ENCODE results near the gene CRADD.
"Not testable (repeated sequence)": the region's sequence is repeated elsewhere in the genome, so short reads cannot be mapped to it uniquely, and the experiment has no call there.

CRADD gene

DNA sequence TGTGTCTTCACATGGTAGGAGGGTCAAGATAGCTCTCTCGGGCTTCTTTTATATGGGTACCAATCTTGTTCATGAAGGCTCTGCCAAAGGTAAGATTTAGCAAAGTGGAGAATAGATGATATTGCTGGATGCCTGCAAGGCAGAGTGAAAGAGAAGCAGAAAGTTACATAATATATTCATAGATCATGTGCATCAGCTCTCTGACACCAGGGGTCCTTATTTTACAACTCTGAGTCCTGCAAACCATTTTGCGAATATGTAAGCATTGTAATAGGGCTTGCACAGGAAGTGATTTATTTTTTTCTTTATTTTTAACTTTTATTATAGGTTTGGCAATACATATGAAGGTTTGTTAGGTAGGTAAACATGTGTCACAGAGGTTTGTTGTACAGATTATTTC, 31.8 kb downstream of the CRADD start:
- no peak for DNase-seq

DNA sequence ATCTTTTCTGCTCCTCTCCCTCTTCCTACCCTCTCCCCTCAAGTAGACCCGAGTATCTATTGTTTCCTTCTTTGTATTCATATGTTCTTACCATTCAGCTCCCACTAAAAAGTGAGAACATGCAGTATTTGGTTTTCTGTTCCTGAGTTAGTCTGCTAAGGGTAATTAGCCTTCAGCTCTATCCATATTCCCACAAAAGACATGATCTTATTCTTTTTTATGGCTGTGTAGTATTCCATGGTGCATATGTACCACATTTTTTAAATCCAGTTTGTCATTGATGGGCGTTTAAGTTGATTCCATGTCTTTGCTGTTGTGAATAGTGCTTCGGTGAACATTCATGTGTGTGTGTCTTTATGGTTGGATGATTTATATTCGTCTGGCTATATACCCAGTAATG, 32.2 kb downstream of the CRADD start:
- no peak for DNase-seq

DNA sequence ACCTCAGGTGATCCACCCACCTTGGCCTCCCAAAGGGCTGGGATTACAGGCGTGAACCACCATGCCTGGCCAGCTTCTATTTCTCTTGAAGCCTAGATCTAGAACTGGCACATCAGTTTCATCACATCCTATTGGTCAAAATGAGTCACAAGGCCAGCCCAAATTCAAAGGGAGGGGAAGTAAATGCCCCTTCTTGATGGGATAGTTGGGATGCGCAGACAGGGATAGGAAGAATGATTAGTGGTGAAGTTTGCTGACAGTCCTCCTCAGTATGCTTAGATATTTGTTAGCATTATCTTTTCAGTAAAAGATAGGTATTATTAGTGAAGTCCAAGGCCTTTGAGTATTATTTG, 33.4 kb downstream of the CRADD start:
- no peak for DNase-seq

DNA sequence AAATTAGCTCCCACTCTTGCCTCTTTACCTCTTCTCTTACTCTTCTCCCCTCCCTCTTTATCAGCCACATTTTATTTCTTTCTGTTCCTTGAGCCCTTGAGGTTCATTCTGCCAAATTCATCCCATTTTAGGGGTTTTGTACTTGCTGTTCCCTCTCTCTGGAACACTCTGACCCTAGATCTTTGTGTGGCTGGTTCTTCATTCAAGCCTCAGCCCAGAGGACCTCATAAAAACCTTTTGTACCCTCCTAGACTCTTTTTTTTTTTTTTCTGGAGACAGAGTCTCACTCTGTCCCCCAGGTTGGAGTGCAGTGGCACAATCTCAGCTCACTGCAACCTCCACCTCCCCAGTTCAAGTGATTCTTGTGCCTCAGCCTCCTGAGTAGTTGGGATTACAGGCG, 34.3 kb downstream of the CRADD start:
- not testable (repeated sequence) for DNase-seq

DNA sequence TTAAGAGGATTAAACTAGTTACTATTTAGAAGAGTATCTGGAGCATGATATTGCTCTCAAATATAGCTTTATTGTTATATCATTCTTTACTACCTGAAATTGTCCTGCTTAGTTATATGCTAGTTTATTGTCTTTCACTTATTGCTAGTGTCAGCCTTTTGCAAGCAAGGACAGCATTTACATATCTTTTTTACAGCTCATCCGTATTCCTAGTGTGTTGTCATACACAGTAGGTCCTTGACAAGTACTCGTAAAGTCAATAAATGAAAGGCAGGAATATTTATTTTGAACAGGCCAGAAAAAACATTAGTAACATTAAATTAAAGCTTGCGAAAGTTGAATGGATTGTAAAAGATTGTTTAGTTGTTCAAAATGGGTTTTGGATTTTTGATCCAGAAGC, 35.0 kb downstream of the CRADD start:
- DNase-seq: no peak

DNA sequence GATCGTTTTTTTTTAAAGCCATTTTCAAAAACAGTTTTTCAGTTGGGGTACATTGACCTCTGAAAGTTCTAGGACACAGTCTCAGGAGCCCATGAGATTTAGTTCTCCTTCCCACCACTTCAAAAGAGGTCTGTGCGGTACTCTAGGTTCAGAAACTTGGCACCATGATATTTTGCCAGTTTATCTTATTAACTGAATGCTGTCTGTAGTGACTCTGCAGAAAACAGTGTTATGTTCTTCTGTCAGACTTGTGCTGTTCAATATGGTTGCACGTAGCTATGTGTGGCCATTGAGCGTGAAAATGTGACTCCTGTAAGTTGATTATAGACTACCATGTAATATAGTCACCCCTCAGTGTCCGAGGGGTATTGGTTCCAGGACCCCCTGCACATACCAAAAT, 35.9 kb downstream of the CRADD start:
- DNase-seq: peak; percentile 72

DNA sequence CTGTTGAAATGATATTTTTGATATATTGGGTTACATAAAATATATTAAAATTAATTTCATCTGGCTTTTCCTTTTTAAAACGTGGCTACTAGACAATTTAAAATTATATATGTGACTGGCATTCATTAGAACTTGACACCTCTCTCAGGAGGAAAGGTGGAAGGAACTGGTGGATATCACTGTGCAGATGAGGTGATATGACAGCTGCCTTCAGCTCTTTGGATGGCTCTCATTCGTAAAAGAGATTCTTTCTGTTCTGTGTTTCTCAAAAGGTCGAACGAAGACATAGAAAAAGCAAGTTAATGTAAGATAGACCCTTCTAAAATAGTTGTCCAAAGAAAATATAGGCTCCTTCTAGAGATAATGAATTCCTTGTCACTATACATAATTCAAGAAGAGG, 36.6 kb downstream of the CRADD start:
- DNase-seq: no peak

DNA sequence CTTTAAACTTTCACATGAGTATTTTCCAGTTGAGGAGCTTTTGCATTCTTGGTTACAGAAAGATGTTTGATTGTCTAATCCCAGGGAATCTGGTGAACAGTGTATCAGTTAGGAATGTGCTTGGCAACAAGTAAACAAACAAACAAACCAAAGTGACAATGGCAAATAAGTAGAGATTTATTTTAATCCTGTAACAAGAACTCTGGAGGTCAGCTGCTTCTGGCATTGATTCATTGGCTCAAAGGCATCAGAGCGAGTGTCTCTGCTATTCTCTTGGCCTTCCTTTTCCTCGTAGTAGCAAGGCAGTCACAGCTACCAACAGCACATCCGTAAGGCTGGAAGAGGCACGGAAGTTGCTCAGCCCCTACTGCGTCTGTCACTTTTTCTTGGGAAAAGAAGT, 37.2 kb downstream of the CRADD start:
- DNase-seq: no peak

DNA sequence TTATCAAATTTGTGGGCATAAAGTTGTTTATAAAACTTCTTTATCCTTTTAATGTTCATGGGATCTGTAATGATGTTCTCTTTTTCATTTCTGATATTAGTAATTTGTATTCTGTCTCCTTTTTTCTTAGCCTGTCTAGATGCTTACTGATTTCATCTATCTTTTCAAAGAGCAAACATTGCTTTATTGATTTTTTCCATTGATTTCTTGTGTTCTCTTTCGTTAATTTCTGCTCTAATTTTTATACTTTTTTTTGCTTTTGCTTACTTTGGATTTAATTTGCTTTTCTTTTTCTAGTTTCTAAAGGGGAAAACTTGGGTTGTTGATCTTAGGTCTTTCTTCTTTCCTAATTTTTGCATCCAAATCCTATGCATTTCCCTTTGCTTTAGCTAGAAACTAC, 42.5 kb downstream of the CRADD start:
- DNase-seq: no peak

DNA sequence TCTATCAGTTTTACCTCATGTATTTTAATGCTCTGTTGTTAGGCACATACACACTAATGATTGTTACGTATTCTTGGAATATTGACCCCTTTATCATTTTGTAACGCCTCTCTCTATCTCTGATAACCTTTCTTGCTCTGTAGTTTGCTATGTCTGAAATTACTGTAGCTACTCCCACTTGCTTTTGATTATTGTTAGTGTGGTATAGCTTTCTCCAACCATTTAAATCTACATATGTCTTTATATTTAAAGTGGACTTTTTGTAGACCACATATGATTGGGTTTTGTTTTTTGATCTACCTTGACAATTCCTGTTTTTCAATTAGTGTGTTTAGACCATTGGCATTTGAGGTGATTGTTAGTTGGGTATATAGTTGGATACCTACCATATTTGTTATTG, 43.4 kb downstream of the CRADD start:
- no peak for DNase-seq

DNA sequence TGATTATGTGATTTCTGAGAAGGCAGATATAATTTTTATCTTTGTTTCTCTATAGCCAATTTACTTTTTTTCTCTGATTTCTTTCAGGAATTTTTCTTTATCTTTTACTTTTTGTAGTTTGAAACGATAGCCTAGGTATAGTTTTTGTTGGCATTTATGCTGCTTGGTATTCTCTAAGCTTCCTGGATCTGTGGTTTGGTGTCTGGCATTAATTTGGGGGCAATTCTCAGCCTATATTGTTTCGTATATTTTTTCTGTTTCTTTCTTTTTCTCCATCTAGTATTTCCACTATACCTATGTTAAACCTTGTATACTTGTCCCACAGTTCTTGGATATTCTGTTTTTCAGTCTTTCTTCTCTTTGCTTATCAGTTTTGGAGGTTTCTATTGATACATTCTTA, 45.0 kb downstream of the CRADD start:
- no peak for DNase-seq

DNA sequence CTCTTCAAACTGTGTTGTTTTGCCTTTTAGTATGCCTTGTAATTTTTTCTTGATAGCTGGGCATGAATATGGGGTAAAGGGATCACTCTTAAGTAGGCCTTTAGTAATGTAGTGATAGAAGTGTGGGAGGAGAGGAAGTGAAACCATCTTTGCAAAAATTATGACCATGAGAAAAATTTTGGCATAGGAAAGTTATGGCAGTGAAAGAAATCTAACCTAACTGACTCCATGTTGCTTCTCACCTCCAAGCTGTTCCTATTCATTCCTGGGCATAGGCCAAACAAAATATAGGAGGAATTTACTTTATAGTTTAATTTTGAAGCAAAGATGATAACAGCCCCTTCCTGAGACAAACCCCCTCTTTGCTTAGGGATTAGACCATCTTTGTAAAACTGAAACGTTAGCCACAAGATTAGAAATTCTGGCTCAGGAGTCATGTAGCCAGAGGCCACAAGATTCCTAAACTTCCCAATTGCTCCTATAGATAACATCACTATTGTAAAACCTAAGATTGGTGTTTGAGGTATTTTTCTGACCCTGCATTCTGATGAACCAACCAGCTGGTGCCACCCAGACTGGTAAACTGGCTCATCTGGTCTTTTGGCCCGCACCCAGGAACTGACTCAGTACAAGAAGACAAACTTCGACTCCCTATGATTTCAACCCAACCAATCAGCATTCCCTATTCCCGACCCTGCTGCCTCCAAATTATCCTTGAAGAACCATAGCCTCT, 45.8 kb downstream of the CRADD start:
- DNase-seq: no peak

DNA sequence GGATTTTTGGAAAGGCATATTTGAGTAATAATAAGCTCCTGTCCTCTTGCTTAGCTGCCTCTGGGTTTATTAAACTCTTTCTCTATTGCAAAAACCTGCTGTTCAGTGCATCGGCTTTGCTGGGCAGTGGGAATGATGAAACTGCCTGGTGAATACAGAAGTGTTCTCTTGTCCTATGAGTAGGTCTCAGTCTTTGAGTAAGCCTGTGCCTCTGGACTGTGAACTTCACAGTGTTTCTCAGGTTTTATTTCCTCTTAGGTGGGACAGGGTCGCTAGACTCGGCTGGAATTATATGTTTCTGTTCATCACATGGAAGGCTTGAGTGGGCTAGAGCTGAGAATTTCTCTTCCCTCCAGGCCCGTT, 46.4 kb downstream of the CRADD start:
- no peak for DNase-seq

DNA sequence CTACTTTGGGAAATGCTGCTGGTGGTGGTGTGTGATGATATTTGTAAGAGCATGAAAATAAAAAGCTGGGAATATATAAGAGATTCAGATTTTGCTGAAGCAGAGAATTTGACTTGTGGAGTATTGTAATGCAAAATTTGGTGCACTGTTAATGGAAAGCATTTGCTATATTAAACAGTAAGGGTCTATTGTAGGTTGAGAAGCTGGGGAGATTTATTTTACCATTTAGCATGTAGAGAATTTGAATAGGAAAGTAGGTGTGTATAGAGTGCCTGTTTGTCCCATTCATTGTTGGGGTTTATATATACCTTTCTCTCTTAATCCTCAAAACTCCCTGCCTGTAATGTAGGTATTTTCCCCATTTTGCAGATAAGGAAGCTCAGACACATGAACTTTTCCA, 48.4 kb downstream of the CRADD start:
- no peak for DNase-seq

DNA sequence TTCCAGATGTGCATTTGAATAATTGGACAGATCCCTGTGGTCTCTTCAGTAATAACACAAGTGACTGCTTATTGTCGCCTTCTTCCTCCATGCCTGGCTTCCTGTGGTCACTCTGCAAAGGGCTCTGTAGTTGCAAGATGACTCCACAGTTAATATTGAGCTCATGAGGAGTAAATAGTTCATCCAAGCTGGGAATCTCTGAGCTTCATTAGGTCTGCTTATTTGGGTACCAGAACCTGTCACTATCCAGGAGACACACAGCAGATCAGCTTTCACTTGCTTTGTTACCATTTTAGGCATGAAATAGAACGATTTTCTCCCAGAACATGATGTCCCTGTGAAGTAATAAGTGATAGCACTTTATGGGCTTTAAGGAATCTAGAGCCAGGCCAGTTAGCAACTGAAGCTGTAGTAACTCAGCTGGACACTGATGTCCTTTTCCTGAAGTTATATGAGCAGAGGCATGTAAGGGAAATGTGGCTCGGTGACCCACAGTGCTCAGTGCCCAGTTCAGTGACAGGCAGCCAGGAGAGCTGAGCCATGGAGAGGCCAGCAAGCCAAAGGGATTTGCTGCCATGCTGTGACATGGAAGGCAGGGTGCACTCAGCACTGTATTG, 50.1 kb downstream of the CRADD start:
- DNase-seq: no peak

DNA sequence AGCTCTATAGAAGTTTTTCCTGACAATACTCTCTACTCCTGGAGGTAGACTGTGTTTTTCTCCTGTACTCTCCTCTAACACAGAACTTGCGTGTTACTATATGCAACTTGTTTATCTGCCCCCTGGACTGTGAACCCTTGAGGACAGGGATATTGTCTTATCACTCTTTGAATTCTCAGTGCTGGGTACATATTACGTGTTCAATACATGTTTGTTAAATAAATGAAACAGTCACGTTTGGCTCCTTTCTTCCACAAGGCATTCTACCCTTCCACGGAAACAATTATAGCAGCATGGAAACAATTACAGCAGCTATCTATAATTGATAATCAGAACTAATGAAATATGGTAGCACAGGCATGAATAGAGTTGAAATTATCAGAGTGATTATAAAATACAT, 50.7 kb downstream of the CRADD start:
- no peak for DNase-seq

DNA sequence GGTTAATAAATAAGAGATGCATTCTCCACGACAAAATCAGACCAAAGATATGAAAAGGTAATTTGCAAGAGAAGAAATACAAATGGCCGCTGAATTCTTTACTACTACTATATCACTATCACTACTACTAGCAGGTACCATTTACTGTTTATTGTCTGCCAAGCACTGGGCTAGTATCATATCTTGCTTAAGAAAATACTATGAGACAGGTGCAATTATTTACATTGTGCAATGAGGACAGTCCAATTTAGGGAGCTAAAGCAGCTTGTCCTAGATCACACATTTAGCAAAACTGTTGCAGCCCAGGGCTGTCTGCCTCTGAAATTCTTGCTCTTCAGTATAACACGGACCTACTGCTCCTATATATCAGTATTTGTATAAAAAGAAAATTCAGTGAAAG, 52.8 kb downstream of the CRADD start:
- no peak for DNase-seq

DNA sequence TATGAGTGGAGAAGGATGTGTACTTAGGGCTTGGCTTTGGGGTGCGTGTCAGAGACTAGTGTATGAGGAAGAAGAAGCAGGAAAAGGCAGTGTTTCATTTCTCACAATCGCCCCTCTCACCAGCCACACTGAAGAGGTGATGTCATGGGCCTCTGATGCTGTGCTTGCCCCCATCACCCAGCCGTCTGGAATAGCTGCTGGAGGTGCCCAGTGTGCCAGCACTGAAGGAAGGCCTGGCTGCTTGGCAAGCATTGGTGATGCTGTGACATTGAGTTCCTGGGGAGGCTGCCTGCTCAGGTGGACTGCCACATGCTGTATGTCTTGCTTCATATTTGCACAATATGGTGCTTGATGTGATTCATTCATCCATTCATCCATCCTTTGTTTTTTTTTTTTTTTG, 56.2 kb downstream of the CRADD start:
- DNase-seq: no peak

DNA sequence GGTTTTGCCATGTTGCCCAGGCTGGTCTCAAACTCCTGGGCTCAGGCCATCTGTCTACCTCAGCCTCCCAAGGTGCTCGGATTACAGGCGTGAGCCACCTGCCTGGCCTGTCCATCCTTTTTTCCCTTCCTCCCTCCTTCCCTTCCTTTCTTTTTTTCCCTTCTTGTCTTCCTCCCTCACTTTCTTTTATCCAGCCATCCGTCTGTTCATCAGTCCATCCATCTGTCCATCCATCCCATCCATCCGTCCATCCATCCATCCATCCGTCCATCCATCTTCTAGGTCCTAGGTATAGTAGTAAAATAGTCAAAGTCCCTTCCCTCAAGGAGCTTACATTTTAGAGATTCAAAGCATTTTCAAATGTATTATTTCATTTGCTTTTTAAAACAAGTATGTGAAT, 56.8 kb downstream of the CRADD start:
- no peak for DNase-seq

DNA sequence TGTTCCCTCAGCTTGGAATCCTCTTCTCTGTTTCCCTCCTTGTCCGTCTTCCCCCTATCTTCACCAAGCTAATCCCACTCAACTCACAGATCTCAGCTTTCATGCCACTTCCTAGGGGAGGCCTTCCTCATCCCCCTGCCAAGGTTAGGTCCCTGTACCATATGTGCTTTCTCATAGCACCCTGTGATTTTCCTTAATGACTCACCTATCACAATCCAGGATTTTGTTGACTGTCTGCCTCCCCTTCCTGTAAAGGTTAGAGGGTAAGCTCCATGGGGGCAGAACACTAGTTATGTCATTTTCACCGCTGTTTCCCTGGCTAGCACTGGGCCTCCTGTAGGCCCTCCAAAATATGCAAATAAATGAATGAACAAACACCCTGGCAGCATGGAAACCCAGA, 57.6 kb downstream of the CRADD start:
- DNase-seq: no peak

DNA sequence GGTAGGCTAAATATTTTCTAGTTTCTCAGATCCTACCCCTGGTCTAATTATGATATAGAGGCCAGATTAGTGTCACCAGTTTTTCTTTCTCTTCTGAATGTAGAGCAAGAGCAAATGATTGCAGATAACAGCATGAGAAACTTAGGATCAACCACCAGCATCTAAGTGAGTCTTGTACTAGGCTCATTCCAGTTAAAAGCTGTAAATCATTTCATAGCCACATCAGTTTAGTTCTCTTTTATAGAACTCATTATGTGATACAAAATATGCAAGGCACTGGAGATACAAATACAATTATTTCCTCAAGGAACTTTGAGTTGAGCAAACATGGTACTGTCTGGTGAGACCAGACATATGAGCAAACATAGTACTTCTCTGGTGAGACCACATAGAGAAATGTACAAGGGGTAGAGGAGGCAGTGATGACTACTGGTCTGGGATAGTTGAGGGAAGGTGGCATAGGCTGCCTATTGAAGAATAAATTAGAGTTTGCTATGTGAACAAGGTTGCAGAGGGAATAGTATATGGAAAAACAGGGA, 59.5 kb downstream of the CRADD start:
- no peak for DNase-seq

DNA sequence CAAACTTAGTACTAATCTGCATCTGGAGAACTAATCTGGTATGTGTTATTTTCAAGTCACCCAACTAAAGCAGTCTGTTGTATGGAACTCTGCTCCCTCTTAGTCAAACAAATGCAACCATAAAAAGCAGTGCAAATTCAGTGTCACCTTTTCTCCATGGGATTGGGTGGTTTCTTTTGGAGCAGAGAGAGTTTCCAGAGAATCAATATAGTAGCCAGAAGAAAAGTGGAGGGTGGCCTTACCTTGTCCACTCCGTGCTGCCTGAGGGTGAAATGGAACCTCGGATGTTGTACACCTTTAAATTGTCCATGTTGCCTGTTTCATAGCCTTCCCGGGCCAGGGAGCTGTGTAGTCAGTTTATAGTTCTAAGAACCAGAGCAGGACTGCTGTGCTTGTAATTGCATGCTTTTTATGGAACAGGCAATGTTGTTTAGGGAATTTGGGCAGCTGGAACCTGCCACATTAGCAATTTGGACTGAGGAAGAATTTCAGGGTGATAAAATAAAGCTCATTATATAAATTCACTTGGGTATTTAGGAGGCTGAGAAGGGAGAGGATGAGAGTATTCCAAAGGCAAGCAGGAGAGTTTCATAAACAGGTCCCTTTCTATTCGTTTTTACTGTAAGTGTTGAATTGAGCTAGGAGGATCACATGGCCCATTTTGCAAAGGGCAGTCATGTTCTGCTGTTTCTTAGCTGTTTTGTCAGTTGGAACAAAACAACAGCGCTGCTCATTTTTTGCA, 60.5 kb downstream of the CRADD start:
- no peak for DNase-seq

DNA sequence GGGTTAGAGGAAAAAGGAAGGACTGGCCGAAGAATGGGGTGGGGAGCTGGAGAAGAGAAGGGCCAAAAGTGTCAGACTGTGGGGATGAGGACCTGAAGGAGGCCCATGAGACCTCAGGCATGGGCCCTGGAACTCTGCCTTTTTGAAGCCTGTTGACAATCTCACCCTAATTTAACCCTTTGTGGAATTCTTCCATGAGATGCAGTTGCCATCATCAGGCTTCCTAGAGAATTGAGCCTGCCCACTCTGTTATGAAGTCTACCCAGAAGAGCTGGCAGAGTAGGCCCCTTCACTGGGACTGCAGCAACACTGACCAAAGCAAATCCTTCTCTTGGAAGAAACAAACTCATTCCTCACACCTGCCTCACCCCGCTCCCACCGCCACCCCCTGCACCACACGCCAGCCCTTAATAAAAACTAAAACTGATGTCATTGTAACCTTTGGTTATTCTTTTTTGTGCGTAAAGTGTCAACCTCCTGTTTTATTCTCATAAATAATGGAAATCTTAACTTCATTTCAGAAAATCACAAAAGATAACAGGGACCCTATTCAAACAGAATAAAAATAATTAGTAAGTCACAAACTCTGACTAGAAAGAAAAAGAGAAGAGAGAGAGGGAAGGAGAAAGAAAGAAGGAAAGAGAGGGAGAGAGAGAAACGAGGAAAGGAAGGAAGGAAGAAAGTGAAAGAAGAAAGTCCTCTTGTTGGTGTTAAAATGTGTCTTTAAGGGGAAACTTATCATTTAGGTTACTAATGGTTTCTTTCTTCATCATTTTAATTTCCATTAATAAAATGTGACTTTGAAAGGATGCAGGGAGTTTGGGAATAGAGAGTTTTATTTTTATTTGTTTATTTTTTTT, 61.3 kb downstream of the CRADD start:
- no peak for DNase-seq

Measured in hematopoietic multipotent progenitor cell treated with erythropoietin and hydrocortisone succinate and interleukin-3 and kit ligand, for 8 days (in vitro differentiated cells).